Activated T-helper 17 cell treated with anti-CD3 and anti-CD28 coated beads, Interleukin-2, amount 50 U/mL, for 72 hours (primary cell): ENCODE results near the gene GALNT15. TPM values are rescaled to one million over a fixed set of nuclear protein-coding genes. Genes with fewer than 3 reads are reported as not detected.

Experiments used
- ATAC-seq: fragments of 150-1000 bp; cut with Tn5 transposase; replicated peaks from 2 replicates; pipeline ENCODE4 v1.10.0; 2021; ENCODE audit warnings: mild to moderate bottlenecking, moderate library complexity
- H3K27ac Mint-ChIP-seq: one replicate; pipeline ENCODE4 v1.8.0; 2022; ENCODE audit warnings: mixed read lengths
- H3K27me3 Mint-ChIP-seq: one replicate; pipeline ENCODE4 v1.8.0; 2022; ENCODE audit warnings: mixed read lengths
- H3K36me3 Mint-ChIP-seq: one replicate; pipeline ENCODE4 v1.8.0; 2022; ENCODE audit warnings: low read depth, mild to moderate bottlenecking, mixed read lengths
- H3K4me1 Mint-ChIP-seq: one replicate; pipeline ENCODE4 v1.8.0; 2022; ENCODE audit warnings: mixed read lengths
- H3K4me3 Mint-ChIP-seq: one replicate; pipeline ENCODE4 v1.8.0; 2022; ENCODE audit warnings: mild to moderate bottlenecking, mixed read lengths
- H3K9me3 Mint-ChIP-seq: one replicate; pipeline ENCODE4 v1.8.0; 2022; ENCODE audit warnings: mixed read lengths
- total RNA-seq, 2 donors: library from RNA; stranded (reverse); gene quantifications; one replicate each; pipeline ENCODE4 v1.2.3, GENCODE V29; 2022

Gene GALNT15
- total RNA-seq, 2 donors from 2014 or later, result 0.22 TPM; not detected in 1

- peak; percentile 59 for ATAC-seq
- no peaks in the 10 kb centered on the region for H3K9me3 Mint-ChIP-seq
- H3K4me1 Mint-ChIP-seq, result no peaks in the 10 kb centered on the region
- H3K27me3 Mint-ChIP-seq, result peaks cover 3% of the 10 kb centered on the region
- no peak overlapping the region for H3K4me3 Mint-ChIP-seq
- no peaks in the 10 kb centered on the region for H3K36me3 Mint-ChIP-seq
- no peak overlapping the region for H3K27ac Mint-ChIP-seq
These were observed 36.9 kb downstream of the GALNT15 start for GRCh38 chr3:16211176-16211904.

GRCh38 chr3:16214366-16214765 is 39.9 kb downstream of the GALNT15 start:
- H3K27me3 Mint-ChIP-seq, result peaks cover 3% of the 10 kb centered on the region
- H3K27ac Mint-ChIP-seq, result no peak overlapping the region
- no peaks in the 10 kb centered on the region for H3K4me1 Mint-ChIP-seq
- no peaks in the 10 kb centered on the region for H3K36me3 Mint-ChIP-seq
- ATAC-seq, result no peak
- no peaks in the 10 kb centered on the region for H3K9me3 Mint-ChIP-seq
- no peak overlapping the region for H3K4me3 Mint-ChIP-seq

- Mint-ChIP-seq H3K27ac (no peak overlapping the region), H3K27me3 (peaks cover 3% of the 10 kb centered on the region)
- ATAC-seq, result no peak
These were observed 42.0 kb downstream of the GALNT15 start for GRCh38 chr3:16216373-16216935.

DNA sequence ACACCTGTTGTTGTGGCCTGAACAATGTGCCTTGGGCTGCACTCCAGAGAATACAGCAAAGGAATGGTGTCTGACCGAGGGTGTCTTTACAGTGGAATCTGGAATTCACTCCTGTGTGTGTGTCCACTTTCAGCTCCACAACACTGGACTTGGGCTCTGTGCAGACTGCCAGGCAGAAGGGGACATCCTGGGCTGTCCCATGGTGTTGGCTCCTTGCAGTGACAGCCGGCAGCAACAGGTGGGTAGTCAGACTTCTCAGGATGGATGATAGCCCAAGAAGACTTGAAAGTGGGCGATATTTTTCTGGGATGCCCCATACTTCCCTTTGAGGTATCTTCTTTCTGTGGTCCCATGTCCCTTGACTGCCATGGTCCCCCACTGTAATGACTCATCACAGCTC is 45.3 kb downstream of the GALNT15 start:
- Mint-ChIP-seq H3K4me1 (no peaks in the 10 kb centered on the region), H3K27ac (no peak overlapping the region), H3K27me3 (no peaks in the 10 kb centered on the region), H3K4me3 (no peak overlapping the region), H3K9me3 (no peaks in the 10 kb centered on the region), H3K36me3 (no peaks in the 10 kb centered on the region)
- ATAC-seq, result no peak

More at GRCh38 chr3:16216373-16216935, 42.0 kb downstream of the GALNT15 start:
- H3K4me1 Mint-ChIP-seq, result no peaks in the 10 kb centered on the region
- H3K9me3 Mint-ChIP-seq, result no peaks in the 10 kb centered on the region
- no peak overlapping the region for H3K4me3 Mint-ChIP-seq
- no peaks in the 10 kb centered on the region for H3K36me3 Mint-ChIP-seq

- ATAC-seq, result no peak
- Mint-ChIP-seq H3K27me3 (no peaks in the 10 kb centered on the region), H3K36me3 (no peaks in the 10 kb centered on the region), H3K4me1 (no peaks in the 10 kb centered on the region), H3K4me3 (no peak overlapping the region), H3K27ac (no peak overlapping the region), H3K9me3 (no peaks in the 10 kb centered on the region)
These were observed 47.5 kb downstream of the GALNT15 start for GRCh38 chr3:16221990-16222389.

DNA sequence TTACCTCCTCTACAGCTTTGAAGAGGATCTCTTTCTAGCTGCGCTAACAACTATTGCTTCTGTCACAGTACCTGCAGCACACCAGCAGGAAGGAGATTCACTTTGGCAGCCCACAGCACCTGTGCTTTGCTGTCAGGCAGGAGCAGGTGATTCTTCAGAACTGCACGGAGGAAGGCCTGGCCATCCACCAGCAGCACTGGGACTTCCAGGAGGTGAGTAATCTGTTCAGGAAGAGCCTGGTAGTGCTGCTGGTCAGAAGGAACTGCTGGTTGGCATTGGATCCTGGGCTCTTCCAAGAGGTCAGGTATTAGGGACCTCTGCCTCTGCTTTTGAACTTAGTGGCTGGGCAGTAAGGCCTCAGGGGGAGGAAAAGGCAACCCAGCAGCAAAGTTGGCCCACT is 48.1 kb downstream of the GALNT15 start:
- H3K4me3 Mint-ChIP-seq, result no peak overlapping the region
- no peaks in the 10 kb centered on the region for H3K4me1 Mint-ChIP-seq
- H3K9me3 Mint-ChIP-seq, result no peaks in the 10 kb centered on the region
- ATAC-seq, result no peak
- H3K36me3 Mint-ChIP-seq, result no peaks in the 10 kb centered on the region
- H3K27me3 Mint-ChIP-seq, result no peaks in the 10 kb centered on the region
- no peak overlapping the region for H3K27ac Mint-ChIP-seq

DNA sequence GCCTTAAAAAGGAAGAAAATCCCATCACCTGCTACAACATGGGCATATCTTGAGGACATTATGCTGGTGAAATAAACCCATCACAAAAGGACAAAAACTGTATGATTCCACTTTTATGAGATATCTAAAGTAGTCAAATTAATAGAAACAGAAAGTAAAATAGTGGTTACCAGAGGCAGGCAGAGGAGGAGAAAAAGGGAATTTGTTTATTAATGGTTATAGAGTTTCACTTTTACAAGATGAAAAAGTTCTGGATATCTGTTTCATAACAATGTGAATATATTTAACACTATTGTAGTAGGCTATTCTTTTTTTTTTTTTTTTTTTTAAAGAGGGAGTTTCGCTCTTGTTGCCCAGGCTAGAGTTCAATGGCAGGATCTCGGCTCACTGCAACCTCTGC is 49.8 kb downstream of the GALNT15 start:
- H3K27me3 Mint-ChIP-seq, result no peaks in the 10 kb centered on the region
- H3K36me3 Mint-ChIP-seq, result no peaks in the 10 kb centered on the region
- H3K4me1 Mint-ChIP-seq, result no peaks in the 10 kb centered on the region
- H3K27ac Mint-ChIP-seq, result no peak overlapping the region
- no peak overlapping the region for H3K4me3 Mint-ChIP-seq
- H3K9me3 Mint-ChIP-seq, result no peaks in the 10 kb centered on the region
- no peak for ATAC-seq

DNA sequence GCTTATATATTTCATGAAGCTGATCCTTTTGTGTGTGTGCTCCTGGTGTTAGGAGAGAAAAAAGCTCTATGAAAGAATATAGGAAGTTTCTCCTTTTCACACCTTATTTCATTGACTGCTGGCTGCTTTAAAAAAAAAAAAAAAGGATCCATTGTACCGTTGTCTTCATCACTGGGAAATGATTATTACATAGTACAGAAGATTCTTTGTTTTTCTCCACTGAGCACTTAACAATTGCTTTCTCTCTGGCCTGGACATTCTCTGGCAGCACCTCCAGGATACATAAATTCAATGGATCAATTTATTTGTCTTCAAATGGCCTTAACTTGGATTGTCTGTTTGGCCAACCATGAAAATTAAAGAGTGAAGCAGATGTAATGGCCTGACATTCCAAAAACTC is 53.1 kb downstream of the GALNT15 start:
- Mint-ChIP-seq H3K4me3 (no peak overlapping the region), H3K9me3 (no peaks in the 10 kb centered on the region), H3K36me3 (no peaks in the 10 kb centered on the region), H3K27ac (no peak overlapping the region), H3K4me1 (no peaks in the 10 kb centered on the region), H3K27me3 (no peaks in the 10 kb centered on the region)
- ATAC-seq, result no peak

DNA sequence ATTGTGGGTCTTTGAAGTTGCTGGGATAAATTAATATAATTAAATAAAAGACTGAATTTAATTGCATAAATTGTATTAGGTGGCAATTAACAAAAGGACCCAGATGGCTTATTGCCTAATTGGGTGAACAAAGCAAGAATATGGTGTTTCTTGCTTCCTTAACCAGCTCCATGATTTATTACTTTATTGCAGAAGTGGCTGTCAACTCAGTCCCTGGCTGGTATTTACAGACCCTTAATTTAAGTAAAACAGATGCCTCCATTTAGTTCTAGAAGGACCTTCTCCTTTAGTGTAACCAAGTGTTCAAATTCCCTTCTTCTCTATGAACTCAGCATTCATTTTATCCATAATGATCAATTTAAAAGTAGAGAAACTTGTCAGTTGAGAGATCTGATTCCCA is 55.2 kb downstream of the GALNT15 start:
- Mint-ChIP-seq H3K4me3 (no peak overlapping the region), H3K36me3 (no peaks in the 10 kb centered on the region), H3K27ac (no peak overlapping the region), H3K4me1 (no peaks in the 10 kb centered on the region), H3K27me3 (peaks cover 3% of the 10 kb centered on the region), H3K9me3 (no peaks in the 10 kb centered on the region)
- no peak for ATAC-seq

DNA sequence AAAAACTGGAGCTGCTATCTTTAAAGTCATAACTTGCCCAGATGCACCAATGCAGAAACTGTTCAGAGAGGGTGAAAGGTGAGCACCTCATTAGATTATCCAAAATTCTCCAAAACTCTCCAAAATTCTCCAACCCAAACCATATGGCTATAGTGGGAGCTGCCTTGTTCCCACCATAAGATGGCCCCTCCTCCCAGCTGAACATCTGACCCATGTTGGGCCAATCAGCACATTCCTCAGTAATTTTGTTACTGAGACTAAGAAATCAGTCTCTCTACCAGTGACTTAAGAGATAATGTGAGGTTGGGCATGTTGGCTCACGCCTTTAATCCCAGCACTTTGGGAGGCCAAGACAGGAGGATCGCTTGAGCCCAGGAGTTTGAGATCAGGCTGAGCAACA is 57.5 kb downstream of the GALNT15 start:
- H3K4me3 Mint-ChIP-seq, result no peak overlapping the region
- peaks cover 5% of the 10 kb centered on the region for H3K9me3 Mint-ChIP-seq
- H3K27me3 Mint-ChIP-seq, result peaks cover 9% of the 10 kb centered on the region
- no peaks in the 10 kb centered on the region for H3K4me1 Mint-ChIP-seq
- no peak overlapping the region for H3K27ac Mint-ChIP-seq
- ATAC-seq, result no peak
- H3K36me3 Mint-ChIP-seq, result no peaks in the 10 kb centered on the region

- H3K36me3 Mint-ChIP-seq, result no peaks in the 10 kb centered on the region
- peaks cover 9% of the 10 kb centered on the region for H3K27me3 Mint-ChIP-seq
- no peak for ATAC-seq
- H3K27ac Mint-ChIP-seq, result no peak overlapping the region
- H3K4me3 Mint-ChIP-seq, result no peak overlapping the region
- H3K4me1 Mint-ChIP-seq, result no peaks in the 10 kb centered on the region
- H3K9me3 Mint-ChIP-seq, result peaks cover 5% of the 10 kb centered on the region
These were observed 59.3 kb downstream of the GALNT15 start for GRCh38 chr3:16233806-16234205.

DNA sequence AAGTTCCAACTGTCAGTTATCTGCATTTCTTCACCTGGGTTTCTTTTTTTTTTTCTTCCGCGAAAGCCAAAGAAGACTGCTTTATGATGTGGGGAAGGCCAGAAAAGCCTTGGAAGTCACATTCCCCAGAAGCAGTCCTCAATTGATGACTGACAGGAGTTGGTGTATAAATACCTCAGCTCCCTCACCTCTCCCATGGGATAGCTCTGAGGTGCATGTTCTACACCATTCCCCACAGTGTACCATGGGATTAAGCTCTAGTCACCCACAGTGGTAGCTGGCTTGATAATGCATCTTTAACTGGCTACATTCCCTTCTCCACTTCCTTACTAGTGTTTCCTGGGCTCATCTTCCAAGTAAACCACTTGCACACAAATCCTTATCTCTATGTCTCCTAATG is 59.8 kb downstream of the GALNT15 start:
- no peak for ATAC-seq
- no peak overlapping the region for H3K27ac Mint-ChIP-seq
- peaks cover 9% of the 10 kb centered on the region for H3K27me3 Mint-ChIP-seq
- H3K4me3 Mint-ChIP-seq, result no peak overlapping the region
- no peaks in the 10 kb centered on the region for H3K36me3 Mint-ChIP-seq
- H3K9me3 Mint-ChIP-seq, result peaks cover 5% of the 10 kb centered on the region
- H3K4me1 Mint-ChIP-seq, result no peaks in the 10 kb centered on the region

GRCh38 chr3:16236030-16236639 is 61.7 kb downstream of the GALNT15 start:
- Mint-ChIP-seq H3K36me3 (no peaks in the 10 kb centered on the region), H3K4me3 (no peak overlapping the region), H3K4me1 (peaks cover 6% of the 10 kb centered on the region), H3K27me3 (peaks cover 9% of the 10 kb centered on the region), H3K9me3 (peaks cover 5% of the 10 kb centered on the region), H3K27ac (no peak overlapping the region)
- ATAC-seq, result no peak

DNA sequence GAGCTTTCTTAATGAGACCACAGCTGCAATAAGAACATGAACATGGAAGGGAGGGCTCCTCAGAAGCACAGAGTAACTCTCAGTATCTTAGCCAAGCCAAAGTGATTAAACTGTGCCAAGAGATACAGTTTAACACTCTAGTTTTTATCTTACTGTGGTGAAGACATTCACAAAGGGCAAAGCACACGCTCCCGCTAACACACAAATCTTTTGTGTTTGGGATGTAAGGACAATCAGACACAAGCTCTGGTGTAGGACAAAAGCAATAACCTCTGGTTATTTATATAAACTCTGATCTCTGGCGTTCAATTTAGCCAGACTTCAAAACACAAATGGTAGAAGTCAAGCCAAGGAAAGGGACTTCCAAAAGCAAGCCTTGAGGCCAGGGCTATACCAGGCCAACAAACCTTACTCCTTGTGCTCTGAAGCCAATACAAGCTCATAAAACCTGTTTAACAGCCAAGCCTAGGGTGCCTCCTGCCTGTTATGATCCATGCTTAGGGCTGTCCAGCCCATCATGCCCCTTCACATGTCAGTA is 62.4 kb downstream of the GALNT15 start:
- H3K4me3 Mint-ChIP-seq, result no peak overlapping the region
- H3K4me1 Mint-ChIP-seq, result peaks cover 6% of the 10 kb centered on the region
- H3K9me3 Mint-ChIP-seq, result peaks cover 5% of the 10 kb centered on the region
- ATAC-seq, result no peak
- H3K36me3 Mint-ChIP-seq, result no peaks in the 10 kb centered on the region
- no peak overlapping the region for H3K27ac Mint-ChIP-seq
- H3K27me3 Mint-ChIP-seq, result peaks cover 9% of the 10 kb centered on the region
